Epithelial cell of esophagus (primary cell): Measurements from ENCODE around the gene MYLK.
"Not testable (repeated sequence)": the region's sequence is repeated elsewhere in the genome, so short reads cannot be mapped to it uniquely, and the experiment has no call there.

Source experiments
- DNase-seq: peaks from one replicate; pipeline ENCODE4 v3.0.0; 2010; ENCODE audit warnings: low read depth
- H3K4me3 ChIP-seq: 2 replicates; pipeline ENCODE4 v1.5.1; 2011; ENCODE audit warnings: mild to moderate bottlenecking, low read length, control low read depth
- TF ChIP-seq, protein P1 (sequence below): IDR thresholded peaks from 2 replicates; pipeline ENCODE4 v1.5.1; 2011; ENCODE audit warnings: low read depth, mild to moderate bottlenecking, low read length, control low read depth, inconsistent platforms; ENCODE audit not compliant: insufficient read depth; ENCODE audit errors: missing control alignments

MYLK gene

DNA sequence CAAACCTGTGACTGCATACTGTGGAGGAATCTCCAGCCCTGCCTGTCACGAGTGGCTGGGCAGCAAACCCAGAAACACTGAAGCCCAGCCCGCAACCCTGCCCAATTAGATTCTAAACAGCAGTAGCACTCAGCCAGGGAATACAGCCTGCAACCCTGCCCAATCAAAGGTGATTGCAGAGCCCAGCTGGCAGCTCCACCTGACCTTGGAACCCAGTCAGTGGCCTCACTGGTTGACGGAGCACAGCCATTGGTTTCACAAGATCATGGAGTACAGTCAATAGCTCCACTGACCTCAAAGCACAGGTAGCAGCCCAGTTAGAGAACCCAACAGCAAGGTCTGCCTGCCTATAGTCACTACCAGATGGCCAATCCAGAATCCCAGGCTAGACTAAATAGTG lies 35.2 kb upstream of the MYLK start:
- TF ChIP-seq, protein P1, sequence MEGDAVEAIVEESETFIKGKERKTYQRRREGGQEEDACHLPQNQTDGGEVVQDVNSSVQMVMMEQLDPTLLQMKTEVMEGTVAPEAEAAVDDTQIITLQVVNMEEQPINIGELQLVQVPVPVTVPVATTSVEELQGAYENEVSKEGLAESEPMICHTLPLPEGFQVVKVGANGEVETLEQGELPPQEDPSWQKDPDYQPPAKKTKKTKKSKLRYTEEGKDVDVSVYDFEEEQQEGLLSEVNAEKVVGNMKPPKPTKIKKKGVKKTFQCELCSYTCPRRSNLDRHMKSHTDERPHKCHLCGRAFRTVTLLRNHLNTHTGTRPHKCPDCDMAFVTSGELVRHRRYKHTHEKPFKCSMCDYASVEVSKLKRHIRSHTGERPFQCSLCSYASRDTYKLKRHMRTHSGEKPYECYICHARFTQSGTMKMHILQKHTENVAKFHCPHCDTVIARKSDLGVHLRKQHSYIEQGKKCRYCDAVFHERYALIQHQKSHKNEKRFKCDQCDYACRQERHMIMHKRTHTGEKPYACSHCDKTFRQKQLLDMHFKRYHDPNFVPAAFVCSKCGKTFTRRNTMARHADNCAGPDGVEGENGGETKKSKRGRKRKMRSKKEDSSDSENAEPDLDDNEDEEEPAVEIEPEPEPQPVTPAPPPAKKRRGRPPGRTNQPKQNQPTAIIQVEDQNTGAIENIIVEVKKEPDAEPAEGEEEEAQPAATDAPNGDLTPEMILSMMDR, result no peak
- H3K4me3 ChIP-seq, result no peak overlapping the region
- DNase-seq, result no peak

DNA sequence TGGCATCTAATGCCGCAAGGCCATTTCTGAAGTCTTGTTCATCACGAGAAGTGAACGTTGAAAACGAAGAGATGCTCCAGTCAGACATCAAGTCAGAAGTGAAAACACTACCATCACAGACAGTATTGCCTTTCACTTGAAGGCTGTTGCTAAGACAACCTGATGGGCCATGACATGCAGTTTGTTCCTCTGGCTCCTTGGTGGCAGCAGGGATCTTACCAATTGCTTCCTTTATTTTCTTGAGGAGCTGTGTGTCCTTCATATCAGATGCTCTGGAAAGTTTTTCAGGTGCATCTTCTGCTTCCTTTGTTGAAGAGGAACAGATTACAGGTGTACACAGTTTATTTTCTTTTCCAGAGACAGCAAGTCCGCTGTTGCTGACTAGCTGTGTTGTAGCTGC lies 30.7 kb upstream of the MYLK start:
- no peak for DNase-seq
- H3K4me3 ChIP-seq, result no peak overlapping the region
- TF ChIP-seq, protein P1, result no peak

DNA sequence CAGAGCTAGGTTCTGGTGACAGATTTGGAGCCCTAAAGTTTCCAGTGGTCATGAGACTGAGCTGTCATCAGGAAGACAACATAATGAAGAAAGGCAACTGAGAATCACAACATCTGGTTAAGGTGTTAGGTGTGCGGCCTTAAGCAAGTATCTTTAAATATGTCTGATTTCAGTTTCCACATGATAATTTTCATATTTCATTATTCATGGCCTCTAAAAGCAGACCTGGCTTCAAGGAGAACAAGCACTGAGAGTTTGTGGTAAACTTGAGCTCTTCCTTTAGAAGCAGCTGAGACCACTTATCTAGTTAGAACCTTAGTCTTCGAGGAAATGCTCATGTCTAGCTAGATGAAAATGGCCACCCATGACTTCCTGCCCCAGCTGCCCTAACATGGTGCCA lies 25.7 kb upstream of the MYLK start:
- DNase-seq, result no peak
- H3K4me3 ChIP-seq, result no peak overlapping the region
- TF ChIP-seq, protein P1, result no peak

DNA sequence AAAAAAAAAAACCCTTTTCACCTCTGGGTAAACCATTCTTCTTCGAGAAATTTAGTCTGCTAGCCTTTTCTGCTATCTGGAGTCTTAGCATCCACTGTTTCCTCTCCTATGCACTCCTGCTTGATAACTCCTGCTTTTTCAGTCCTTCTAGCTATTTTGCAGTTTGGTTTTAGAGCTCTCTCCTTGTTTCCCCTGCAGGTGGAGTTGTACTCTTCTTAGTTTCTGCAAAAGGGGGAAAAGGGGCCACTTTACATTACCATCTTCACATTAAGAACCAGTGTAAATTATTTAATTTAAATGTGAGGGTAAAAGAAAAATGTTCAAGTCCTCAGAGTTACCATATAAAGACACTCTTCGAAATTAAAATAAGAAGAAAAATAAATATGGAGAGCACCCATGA lies 23.6 kb upstream of the MYLK start:
- no peak overlapping the region for H3K4me3 ChIP-seq
- DNase-seq, result no peak
- TF ChIP-seq, protein P1, result no peak

DNA sequence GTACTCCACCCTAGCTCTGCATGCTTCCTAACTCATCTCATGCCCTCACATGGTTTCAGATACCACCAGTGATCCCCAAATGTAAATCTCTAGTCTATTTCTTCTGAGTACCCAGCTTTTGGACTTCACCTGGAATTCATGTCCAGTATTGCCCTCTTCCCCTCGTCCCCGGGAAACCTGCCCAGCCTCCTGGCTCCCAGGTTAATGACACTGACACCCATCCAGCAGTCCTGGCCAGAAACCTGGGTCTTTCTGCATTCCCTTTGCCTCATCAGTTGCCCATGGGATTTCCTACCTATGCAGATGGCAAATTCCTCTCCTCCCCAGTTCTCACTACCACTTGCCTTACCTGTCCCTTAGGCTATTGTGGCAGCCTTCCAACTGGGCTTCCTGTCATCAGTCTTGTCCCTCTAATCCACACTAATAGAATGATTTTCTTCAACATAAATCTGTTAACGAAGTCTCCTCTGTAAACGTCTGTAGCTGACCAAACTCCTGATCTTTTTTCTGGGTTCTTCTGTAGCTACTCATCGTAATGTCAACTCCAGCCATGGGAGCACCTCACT lies 15.3 kb upstream of the MYLK start:
- H3K4me3 ChIP-seq, result no peak overlapping the region
- TF ChIP-seq, protein P1, result no peak

DNA sequence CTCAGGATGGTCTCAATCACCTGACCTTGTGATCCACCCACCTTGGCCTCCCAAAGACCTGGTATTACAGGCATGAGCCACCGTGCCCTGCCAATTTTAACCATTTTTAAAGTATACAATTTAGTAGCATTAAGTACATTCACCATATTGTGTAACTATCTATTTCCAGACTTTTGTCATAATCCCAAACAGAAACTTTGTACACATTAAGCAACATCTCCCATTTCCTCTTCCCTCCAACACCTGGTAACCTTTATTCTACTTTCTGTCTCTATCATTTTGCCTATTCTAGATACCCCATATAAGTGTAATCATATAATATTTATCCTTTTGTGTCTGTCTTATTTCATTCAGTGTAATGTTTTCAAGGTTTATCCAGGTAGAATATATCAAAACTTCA lies 8.9 kb upstream of the MYLK start:
- H3K4me3 ChIP-seq, result no peak overlapping the region
- DNase-seq, result no peak
- TF ChIP-seq, protein P1, result no peak

More for the DNA sequence above, 15.3 kb upstream of the MYLK start:
- peak; percentile 51 for DNase-seq

DNA sequence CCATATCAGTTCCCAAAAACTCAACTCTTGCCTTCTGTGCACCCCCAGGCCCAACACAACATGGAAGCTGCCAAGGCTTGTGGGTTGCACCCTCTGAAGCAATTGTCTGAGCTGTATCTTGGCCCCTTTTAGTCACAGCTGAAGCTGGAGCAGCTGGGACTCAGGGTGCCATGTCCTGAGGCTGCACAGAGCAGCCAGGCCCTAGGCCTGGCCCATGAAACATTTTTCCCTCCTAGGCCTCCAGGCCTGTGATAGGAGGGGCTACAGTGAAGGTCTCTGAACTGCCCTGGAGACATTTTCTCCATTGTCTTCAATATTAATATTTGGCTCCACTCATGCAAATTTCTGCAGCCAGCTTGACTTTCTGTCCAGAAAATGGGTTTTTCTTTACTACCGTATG lies 8.1 kb upstream of the MYLK start:
- no peak overlapping the region for H3K4me3 ChIP-seq
- TF ChIP-seq, protein P1, result no peak
- DNase-seq, result no peak

DNA sequence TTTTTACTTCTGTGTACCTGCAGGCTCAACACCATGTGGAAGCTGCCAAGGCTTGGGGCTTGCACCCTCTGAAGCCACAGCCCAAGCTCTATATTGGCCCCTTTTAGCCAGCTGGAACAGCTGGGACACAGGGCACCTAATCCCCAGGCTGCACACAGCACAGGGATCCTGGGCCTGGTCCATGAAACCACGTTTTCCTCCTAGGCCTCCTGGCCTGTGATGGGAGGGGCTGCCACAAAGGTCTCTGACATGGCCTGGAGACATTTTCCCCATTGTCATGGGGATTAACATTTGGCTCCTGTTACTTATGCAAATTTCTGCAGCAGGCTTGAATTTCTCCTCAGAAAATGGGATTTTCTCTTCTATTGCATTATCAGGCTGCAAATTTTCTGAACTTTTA lies 6.9 kb upstream of the MYLK start:
- DNase-seq, H3K4me3 ChIP-seq: not testable (repeated sequence)

DNA sequence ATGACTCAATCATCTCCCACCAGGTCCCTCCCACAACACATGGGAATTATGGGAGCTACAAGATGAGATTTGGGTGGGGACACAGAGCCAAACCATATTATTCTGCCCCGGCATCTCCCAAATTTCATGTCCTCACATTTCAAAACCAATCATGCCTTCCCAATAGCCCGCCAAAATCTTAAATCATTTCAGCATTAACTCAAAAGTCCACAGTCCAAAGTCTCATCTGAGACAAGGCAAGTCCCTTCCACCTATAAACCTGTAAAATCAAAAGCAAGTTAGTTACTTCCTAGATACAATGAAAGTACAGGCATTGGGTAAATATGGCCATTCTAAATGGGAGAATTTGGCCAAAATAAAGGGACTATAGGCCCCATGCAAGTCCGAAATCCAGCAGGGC lies 6.0 kb upstream of the MYLK start:
- H3K4me3 ChIP-seq, DNase-seq: not testable (repeated sequence)
